Muscle layer of colon (tissue), 2 donors: Measurements from ENCODE around the gene TBC1D4.

Experiments used
- H3K27ac ChIP-seq: one replicate; pipeline ENCODE4 v1.7.0; 2013; ENCODE audit warnings: low read depth, mild to moderate bottlenecking, low read length, moderate library complexity
- H3K27me3 ChIP-seq, 2 donors: one replicate each; pipeline ENCODE4 v1.7.0; 2013; ENCODE audit warnings: low read length in 2 of 2, mild to moderate bottlenecking in 2 of 2; ENCODE audit not compliant: insufficient read depth in 2 of 2, control insufficient read depth in 1 of 2
- H3K36me3 ChIP-seq: one replicate; pipeline ENCODE4 v1.7.0; 2013; ENCODE audit warnings: mild to moderate bottlenecking, low read length; ENCODE audit not compliant: insufficient read depth
- H3K4me1 ChIP-seq: one replicate; pipeline ENCODE4 v1.7.0; 2013; ENCODE audit warnings: mild to moderate bottlenecking, low read length; ENCODE audit not compliant: insufficient read depth
- H3K4me3 ChIP-seq, 2 donors: one replicate each; pipeline ENCODE4 v1.7.0; 2013; ENCODE audit warnings: low read length in 2 of 2, low read depth in 1 of 2, mild to moderate bottlenecking in 1 of 2, moderate library complexity in 1 of 2
- H3K9ac ChIP-seq: one replicate; pipeline ENCODE4 v1.7.0; 2013; ENCODE audit warnings: low read length
- H3K9me3 ChIP-seq: one replicate; pipeline ENCODE4 v1.7.0; 2013; ENCODE audit warnings: mild to moderate bottlenecking, low read length
- donor health status: abdominal sarcoma.
- donor health status: Adenocarcinoma of cecum.

Gene TBC1D4

DNA sequence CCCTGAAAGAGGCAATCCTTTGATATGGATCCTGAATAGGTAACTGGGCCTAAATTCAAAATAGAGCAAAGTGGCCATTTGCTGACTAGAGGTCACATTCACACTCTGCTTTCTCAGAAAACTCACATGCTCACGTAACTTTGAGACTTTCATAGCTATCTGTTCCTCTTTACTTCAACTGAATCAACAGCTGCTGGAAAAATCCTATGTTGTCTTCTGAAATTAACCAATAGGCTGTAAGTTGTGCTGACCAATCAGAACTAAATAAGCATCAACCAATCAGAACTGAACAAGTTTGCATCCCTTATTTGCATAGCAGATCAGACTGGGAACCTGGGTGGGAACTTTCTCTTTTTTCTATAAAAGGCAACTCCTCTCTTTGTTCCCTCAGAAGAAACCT is 24.0 kb upstream of the TBC1D4 start:
- no peaks in the 10 kb centered on the region for H3K4me1 ChIP-seq
- no peaks in the 10 kb centered on the region for H3K27me3 ChIP-seq
- H3K9ac ChIP-seq = no peak overlapping the region
- H3K27ac ChIP-seq = no peak overlapping the region
- H3K4me3 ChIP-seq = no peak overlapping the region
- no peaks in the 10 kb centered on the region for H3K9me3 ChIP-seq
- no peaks in the 10 kb centered on the region for H3K36me3 ChIP-seq

GRCh38 chr13:75505327-75505726 is 23.4 kb upstream of the TBC1D4 start:
- Histone ChIP-seq H3K9ac (no peak overlapping the region), H3K27ac (no peak overlapping the region), H3K36me3 (no peaks in the 10 kb centered on the region), H3K4me1 (no peaks in the 10 kb centered on the region), H3K27me3 (no peaks in the 10 kb centered on the region), H3K9me3 (no peaks in the 10 kb centered on the region), H3K4me3 (no peak overlapping the region)

DNA sequence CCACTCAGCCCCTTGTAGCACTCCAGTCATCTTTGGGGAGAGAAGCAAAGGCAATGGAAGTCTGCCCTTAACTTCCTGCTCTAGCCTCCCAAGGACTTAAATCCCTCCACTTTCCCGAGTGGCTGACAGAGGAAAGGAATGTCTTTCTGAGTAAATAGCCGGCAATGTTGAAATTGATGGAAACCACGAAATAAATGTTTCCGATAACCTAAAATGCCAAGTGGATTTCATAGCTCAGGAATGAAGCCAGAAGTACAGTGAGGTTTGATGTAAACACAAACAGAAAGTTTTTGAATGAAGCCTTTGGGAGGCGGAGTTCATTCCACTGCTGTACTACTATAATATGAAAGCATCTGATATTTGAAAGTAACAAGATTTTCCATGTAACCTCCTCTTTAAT is 14.0 kb upstream of the TBC1D4 start:
- Histone ChIP-seq H3K4me3 (no peak overlapping the region), H3K27me3 (no peaks in the 10 kb centered on the region), H3K9me3 (no peaks in the 10 kb centered on the region), H3K4me1 (no peaks in the 10 kb centered on the region), H3K9ac (no peak overlapping the region), H3K27ac (no peak overlapping the region), H3K36me3 (no peaks in the 10 kb centered on the region)

GRCh38 chr13:75494491-75494890 is 12.5 kb upstream of the TBC1D4 start:
- Histone ChIP-seq H3K36me3 (no peaks in the 10 kb centered on the region), H3K27me3 (no peaks in the 10 kb centered on the region), H3K27ac (no peak overlapping the region), H3K4me3 (no peak overlapping the region), H3K9ac (no peak overlapping the region), H3K4me1 (no peaks in the 10 kb centered on the region), H3K9me3 (no peaks in the 10 kb centered on the region)

DNA sequence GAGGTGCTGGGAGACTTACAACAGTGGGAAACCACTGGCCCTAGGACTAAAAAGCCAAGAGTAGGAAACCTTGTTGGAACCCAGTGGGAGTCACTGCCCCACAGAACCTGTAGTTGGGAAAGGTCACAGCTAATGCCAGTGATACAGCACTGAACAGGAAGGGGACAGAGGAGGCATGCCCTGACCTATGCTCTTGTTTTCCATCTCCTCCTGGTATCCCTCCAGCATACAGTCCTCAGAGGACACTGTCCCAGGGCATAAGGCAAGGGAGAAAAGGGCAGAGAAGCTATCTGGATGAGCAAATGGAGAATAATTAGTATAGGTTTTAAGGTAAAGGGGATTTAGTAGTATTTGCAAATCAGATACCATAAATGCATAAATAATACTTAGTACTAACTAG is 11.2 kb upstream of the TBC1D4 start:
- Histone ChIP-seq H3K9me3 (no peaks in the 10 kb centered on the region), H3K27ac (no peak overlapping the region), H3K4me1 (no peaks in the 10 kb centered on the region), H3K9ac (no peak overlapping the region), H3K27me3 (no peaks in the 10 kb centered on the region), H3K4me3 (no peak overlapping the region), H3K36me3 (no peaks in the 10 kb centered on the region)

DNA sequence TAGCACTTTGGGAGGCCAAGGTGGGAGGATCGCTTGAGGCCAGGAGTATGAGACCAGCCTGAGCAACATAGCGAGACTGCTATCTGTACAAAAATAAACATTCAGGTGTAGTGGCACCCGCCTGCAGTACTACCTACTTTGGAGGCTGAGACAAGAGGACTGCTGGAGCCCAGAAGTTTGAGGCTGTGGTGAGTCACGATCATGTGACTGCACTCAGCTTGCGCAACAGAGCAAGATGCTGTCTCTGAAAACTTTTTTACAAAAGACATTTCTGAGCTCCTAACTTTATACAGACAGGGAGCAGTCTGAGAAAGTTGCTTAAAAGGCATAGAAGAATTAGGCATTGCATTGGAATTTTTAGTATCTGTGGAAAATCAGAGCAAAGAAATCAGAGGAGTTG is 10.4 kb upstream of the TBC1D4 start:
- Histone ChIP-seq H3K36me3 (no peaks in the 10 kb centered on the region), H3K9me3 (no peaks in the 10 kb centered on the region), H3K4me1 (no peaks in the 10 kb centered on the region), H3K27ac (no peak overlapping the region), H3K9ac (no peak overlapping the region), H3K27me3 (no peaks in the 10 kb centered on the region), H3K4me3 (no peak overlapping the region)

DNA sequence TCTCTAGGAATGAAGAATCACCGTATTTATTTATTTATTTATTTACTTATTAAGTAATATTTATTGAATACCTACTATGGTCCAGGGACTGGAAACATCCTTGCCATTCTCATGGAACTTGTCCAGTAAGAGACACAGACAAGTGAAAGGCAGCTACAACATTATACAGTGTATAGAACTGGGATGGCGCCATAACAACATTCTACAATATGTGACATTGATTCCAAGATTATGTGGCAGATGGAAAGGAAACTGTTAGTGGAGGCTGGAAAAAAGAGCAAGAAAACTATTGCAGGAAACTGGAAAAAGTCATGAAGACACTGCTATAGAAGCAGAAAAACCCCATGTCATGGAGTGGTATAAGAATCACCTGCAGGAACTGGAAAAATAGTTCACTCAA is 9.4 kb upstream of the TBC1D4 start:
- no peaks in the 10 kb centered on the region for H3K36me3 ChIP-seq
- H3K27ac ChIP-seq = no peak overlapping the region
- H3K4me1 ChIP-seq = no peaks in the 10 kb centered on the region
- H3K9me3 ChIP-seq = no peaks in the 10 kb centered on the region
- no peaks in the 10 kb centered on the region for H3K27me3 ChIP-seq
- no peak overlapping the region for H3K4me3 ChIP-seq
- no peak overlapping the region for H3K9ac ChIP-seq

GRCh38 chr13:75489502-75490263 is 7.7 kb upstream of the TBC1D4 start:
- Histone ChIP-seq H3K4me3 (no peak overlapping the region), H3K27me3 (no peaks in the 10 kb centered on the region), H3K4me1 (no peaks in the 10 kb centered on the region), H3K27ac (no peak overlapping the region), H3K9ac (no peak overlapping the region), H3K36me3 (no peaks in the 10 kb centered on the region), H3K9me3 (no peaks in the 10 kb centered on the region)

DNA sequence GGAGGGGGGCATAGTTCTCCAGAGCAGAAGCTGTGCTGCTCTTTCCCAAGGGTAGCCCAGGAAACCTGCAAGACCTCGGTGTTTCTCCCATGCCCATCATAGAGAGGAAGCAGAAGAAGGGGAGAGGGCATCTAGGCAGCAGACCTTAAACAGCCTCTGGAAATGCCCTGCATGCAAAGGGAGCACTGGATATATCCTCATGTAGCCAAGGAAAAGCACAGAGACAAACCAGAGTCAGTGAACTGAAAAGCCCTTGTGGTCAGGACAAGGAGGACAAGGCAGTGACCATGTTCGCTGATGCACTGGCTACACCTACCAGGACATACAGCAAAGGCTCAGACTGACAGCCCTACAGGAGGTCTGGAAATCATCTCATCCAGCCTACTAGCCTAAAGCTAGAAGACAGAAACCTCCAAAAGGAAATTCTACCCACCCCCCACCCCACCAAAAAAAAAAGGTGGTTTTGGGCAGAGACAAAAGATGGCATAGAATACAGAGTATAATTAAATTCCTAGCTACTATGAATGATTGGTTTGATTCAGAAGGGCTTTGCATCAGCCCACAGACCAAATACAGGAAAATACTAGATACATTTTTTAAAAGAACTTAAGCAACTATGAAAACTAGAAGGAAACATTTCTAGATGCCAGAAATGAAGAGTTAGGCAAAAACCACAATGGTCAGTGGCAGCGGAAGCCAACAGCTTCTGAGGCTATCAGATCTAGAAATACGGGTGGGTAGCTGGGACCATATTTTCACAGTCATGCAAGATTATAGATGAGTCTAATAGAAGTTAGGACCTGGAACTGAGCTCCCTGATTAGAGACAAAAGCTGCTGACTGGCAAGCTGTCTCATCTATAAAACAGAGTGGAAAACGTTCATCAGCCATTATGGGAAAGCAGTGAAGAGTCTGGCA is 4.4 kb upstream of the TBC1D4 start:
- Histone ChIP-seq H3K27me3 (no peaks in the 10 kb centered on the region), H3K36me3 (no peaks in the 10 kb centered on the region), H3K9ac (no peak overlapping the region), H3K9me3 (no peaks in the 10 kb centered on the region), H3K27ac (no peak overlapping the region), H3K4me3 (no peak overlapping the region), H3K4me1 (no peaks in the 10 kb centered on the region)

- Histone ChIP-seq H3K4me3 (no peak overlapping the region), H3K27ac (no peak overlapping the region), H3K9me3 (no peaks in the 10 kb centered on the region), H3K36me3 (no peaks in the 10 kb centered on the region), H3K27me3 (no peaks in the 10 kb centered on the region), H3K9ac (no peak overlapping the region), H3K4me1 (no peaks in the 10 kb centered on the region)
Measured at GRCh38 chr13:75485286-75486062, 3.5 kb upstream of the TBC1D4 start.

DNA sequence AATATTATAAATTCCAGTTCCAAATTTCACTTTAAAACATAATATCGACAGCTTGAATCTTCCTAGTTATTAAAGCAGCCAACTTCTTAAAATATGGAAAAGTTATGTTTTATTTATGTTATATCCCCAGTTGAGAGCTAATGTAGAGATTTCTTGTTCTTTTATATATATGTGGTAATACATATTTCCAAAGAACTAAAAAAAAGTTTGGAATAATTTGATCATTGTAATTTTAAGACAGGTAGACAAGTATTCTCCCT is 781 bp upstream of the TBC1D4 start:
- Histone ChIP-seq H3K27me3 (no peaks in the 10 kb centered on the region), H3K9me3 (no peaks in the 10 kb centered on the region), H3K4me3 (peak overlapping the region; percentile 70 to 73), H3K36me3 (no peaks in the 10 kb centered on the region), H3K9ac (peak overlapping the region; percentile 9), H3K27ac (peak overlapping the region; percentile 69), H3K4me1 (no peaks in the 10 kb centered on the region)
